Measurements from ENCODE around the gene TAF1B.

The TAF1B gene

GRCh38 chr2:9897846-9898245, 54.6 kb downstream of the TAF1B start:
- Histone ChIP-seq H3K4me1 (ENCODE audit: control insufficient read depth in 5 of 5, insufficient read depth in 5 of 5, low read length in 5 of 5) (peaks cover 0 to 7% (median 6%) of the 10 kb centered on the region in 5 donors), H3K27me3 (ENCODE audit: control insufficient read depth in 5 of 5, insufficient read depth in 4 of 5, low read length in 5 of 5) (no peaks in the 10 kb centered on the region), H3K36me3 (ENCODE audit: control insufficient read depth in 5 of 5, insufficient read depth in 5 of 5, low read length in 5 of 5) (no peaks in the 10 kb centered on the region), H3K4me3 (ENCODE audit: low read depth in 1 of 5, low read length in 5 of 5) (no peak overlapping the region), H3K9ac (ENCODE audit: low read length in 5 of 5) (no peak overlapping the region), H3K27ac (ENCODE audit: low read depth, low read length) (no peak overlapping the region), H3K9me3 (ENCODE audit: control insufficient read depth in 5 of 5, low read length in 5 of 5) (no peaks in the 10 kb centered on the region)

GRCh38 chr2:9905413-9905812, 62.1 kb downstream of the TAF1B start:
- Histone ChIP-seq H3K4me3 (ENCODE audit: low read depth in 1 of 5, low read length in 5 of 5) (no peak overlapping the region), H3K27me3 (ENCODE audit: control insufficient read depth in 5 of 5, insufficient read depth in 4 of 5, low read length in 5 of 5) (no peaks in the 10 kb centered on the region), H3K9ac (ENCODE audit: low read length in 5 of 5) (no peak overlapping the region), H3K9me3 (ENCODE audit: control insufficient read depth in 5 of 5, low read length in 5 of 5) (no peaks in the 10 kb centered on the region), H3K36me3 (ENCODE audit: control insufficient read depth in 5 of 5, insufficient read depth in 5 of 5, low read length in 5 of 5) (peaks cover 3 to 12% (median 4%) of the 10 kb centered on the region in 5 donors), H3K27ac (ENCODE audit: low read depth, low read length) (no peak overlapping the region), H3K4me1 (ENCODE audit: control insufficient read depth in 5 of 5, insufficient read depth in 5 of 5, low read length in 5 of 5) (no peaks in the 10 kb centered on the region)

- H3K27ac ChIP-seq (ENCODE audit: low read depth, low read length) = no peak overlapping the region
- H3K27me3 ChIP-seq (ENCODE audit: control insufficient read depth in 5 of 5, insufficient read depth in 4 of 5, low read length in 5 of 5) = no peaks in the 10 kb centered on the region
- H3K36me3 ChIP-seq (ENCODE audit: control insufficient read depth in 5 of 5, insufficient read depth in 5 of 5, low read length in 5 of 5) = peaks cover 6 to 18% (median 8%) of the 10 kb centered on the region in 5 donors
These were observed 64.1 kb downstream of the TAF1B start for GRCh38 chr2:9907402-9907801.

GRCh38 chr2:9908639-9909038, 65.4 kb downstream of the TAF1B start:
- Histone ChIP-seq H3K27ac (ENCODE audit: low read depth, low read length) (no peak overlapping the region), H3K27me3 (ENCODE audit: control insufficient read depth in 5 of 5, insufficient read depth in 4 of 5, low read length in 5 of 5) (no peaks in the 10 kb centered on the region), H3K4me3 (ENCODE audit: low read depth in 1 of 5, low read length in 5 of 5) (no peak overlapping the region), H3K4me1 (ENCODE audit: control insufficient read depth in 5 of 5, insufficient read depth in 5 of 5, low read length in 5 of 5) (no peaks in the 10 kb centered on the region), H3K36me3 (ENCODE audit: control insufficient read depth in 5 of 5, insufficient read depth in 5 of 5, low read length in 5 of 5) (peaks cover 9 to 30% (median 17%) of the 10 kb centered on the region in 5 donors), H3K9me3 (ENCODE audit: control insufficient read depth in 5 of 5, low read length in 5 of 5) (no peaks in the 10 kb centered on the region), H3K9ac (ENCODE audit: low read length in 5 of 5) (no peak overlapping the region)

More at GRCh38 chr2:9907402-9907801, 64.1 kb downstream of the TAF1B start:
- Histone ChIP-seq H3K9me3 (ENCODE audit: control insufficient read depth in 5 of 5, low read length in 5 of 5) (no peaks in the 10 kb centered on the region), H3K9ac (ENCODE audit: low read length in 5 of 5) (no peak overlapping the region), H3K4me3 (ENCODE audit: low read depth in 1 of 5, low read length in 5 of 5) (no peak overlapping the region), H3K4me1 (ENCODE audit: control insufficient read depth in 5 of 5, insufficient read depth in 5 of 5, low read length in 5 of 5) (no peaks in the 10 kb centered on the region)

- H3K9me3 ChIP-seq (ENCODE audit: control insufficient read depth in 5 of 5, low read length in 5 of 5) = no peaks in the 10 kb centered on the region
- no peak overlapping the region for H3K4me3 ChIP-seq (ENCODE audit: low read depth in 1 of 5, low read length in 5 of 5)
- no peaks in the 10 kb centered on the region for H3K4me1 ChIP-seq (ENCODE audit: control insufficient read depth in 5 of 5, insufficient read depth in 5 of 5, low read length in 5 of 5)
- peaks cover 12 to 32% (median 22%) of the 10 kb centered on the region in 5 donors for H3K36me3 ChIP-seq (ENCODE audit: control insufficient read depth in 5 of 5, insufficient read depth in 5 of 5, low read length in 5 of 5)
- no peaks in the 10 kb centered on the region for H3K27me3 ChIP-seq (ENCODE audit: control insufficient read depth in 5 of 5, insufficient read depth in 4 of 5, low read length in 5 of 5)
- no peak overlapping the region for H3K9ac ChIP-seq (ENCODE audit: low read length in 5 of 5)
- no peak overlapping the region for H3K27ac ChIP-seq (ENCODE audit: low read depth, low read length)
These were observed 65.8 kb downstream of the TAF1B start for GRCh38 chr2:9909106-9909505.

GRCh38 chr2:9910699-9911098, 67.4 kb downstream of the TAF1B start:
- Histone ChIP-seq H3K36me3 (ENCODE audit: control insufficient read depth in 5 of 5, insufficient read depth in 5 of 5, low read length in 5 of 5) (peaks cover 16 to 28% (median 21%) of the 10 kb centered on the region in 5 donors), H3K4me3 (ENCODE audit: low read depth in 1 of 5, low read length in 5 of 5) (no peak overlapping the region), H3K27ac (ENCODE audit: low read depth, low read length) (no peak overlapping the region), H3K27me3 (ENCODE audit: control insufficient read depth in 5 of 5, insufficient read depth in 4 of 5, low read length in 5 of 5) (no peaks in the 10 kb centered on the region), H3K9me3 (ENCODE audit: control insufficient read depth in 5 of 5, low read length in 5 of 5) (no peaks in the 10 kb centered on the region), H3K4me1 (ENCODE audit: control insufficient read depth in 5 of 5, insufficient read depth in 5 of 5, low read length in 5 of 5) (no peaks in the 10 kb centered on the region), H3K9ac (ENCODE audit: low read length in 5 of 5) (no peak overlapping the region)

- Histone ChIP-seq H3K27ac (ENCODE audit: low read depth, low read length) (no peak overlapping the region), H3K4me1 (ENCODE audit: control insufficient read depth in 5 of 5, insufficient read depth in 5 of 5, low read length in 5 of 5) (no peaks in the 10 kb centered on the region), H3K27me3 (ENCODE audit: control insufficient read depth in 5 of 5, insufficient read depth in 4 of 5, low read length in 5 of 5) (no peaks in the 10 kb centered on the region), H3K9me3 (ENCODE audit: control insufficient read depth in 5 of 5, low read length in 5 of 5) (no peaks in the 10 kb centered on the region), H3K36me3 (ENCODE audit: control insufficient read depth in 5 of 5, insufficient read depth in 5 of 5, low read length in 5 of 5) (peaks cover 16 to 28% (median 22%) of the 10 kb centered on the region in 5 donors), H3K9ac (ENCODE audit: low read length in 5 of 5) (no peak overlapping the region), H3K4me3 (ENCODE audit: low read depth in 1 of 5, low read length in 5 of 5) (no peak overlapping the region)
These were observed 69.2 kb downstream of the TAF1B start for GRCh38 chr2:9912468-9912867.

GRCh38 chr2:9914384-9915065, 71.3 kb downstream of the TAF1B start:
- Histone ChIP-seq H3K9me3 (ENCODE audit: control insufficient read depth in 5 of 5, low read length in 5 of 5) (no peaks in the 10 kb centered on the region), H3K27me3 (ENCODE audit: control insufficient read depth in 5 of 5, insufficient read depth in 4 of 5, low read length in 5 of 5) (no peaks in the 10 kb centered on the region), H3K4me1 (ENCODE audit: control insufficient read depth in 5 of 5, insufficient read depth in 5 of 5, low read length in 5 of 5) (peaks cover 0 to 4% (median 0%) of the 10 kb centered on the region in 5 donors), H3K36me3 (ENCODE audit: control insufficient read depth in 5 of 5, insufficient read depth in 5 of 5, low read length in 5 of 5) (peaks cover 16 to 29% (median 25%) of the 10 kb centered on the region in 5 donors), H3K27ac (ENCODE audit: low read depth, low read length) (no peak overlapping the region), H3K9ac (ENCODE audit: low read length in 5 of 5) (no peak overlapping the region), H3K4me3 (ENCODE audit: low read depth in 1 of 5, low read length in 5 of 5) (no peak overlapping the region)

GRCh38 chr2:9918275-9918674, 75.0 kb downstream of the TAF1B start:
- Histone ChIP-seq H3K9ac (ENCODE audit: low read length in 5 of 5) (no peak overlapping the region), H3K9me3 (ENCODE audit: control insufficient read depth in 5 of 5, low read length in 5 of 5) (no peaks in the 10 kb centered on the region), H3K4me1 (ENCODE audit: control insufficient read depth in 5 of 5, insufficient read depth in 5 of 5, low read length in 5 of 5) (peaks cover 0 to 4% (median 0%) of the 10 kb centered on the region in 5 donors), H3K36me3 (ENCODE audit: control insufficient read depth in 5 of 5, insufficient read depth in 5 of 5, low read length in 5 of 5) (peaks cover 19 to 32% (median 29%) of the 10 kb centered on the region in 5 donors), H3K27ac (ENCODE audit: low read depth, low read length) (no peak overlapping the region), H3K27me3 (ENCODE audit: control insufficient read depth in 5 of 5, insufficient read depth in 4 of 5, low read length in 5 of 5) (no peaks in the 10 kb centered on the region), H3K4me3 (ENCODE audit: low read depth in 1 of 5, low read length in 5 of 5) (no peak overlapping the region)

- Histone ChIP-seq H3K4me3 (ENCODE audit: low read depth in 1 of 5, low read length in 5 of 5) (no peak overlapping the region), H3K4me1 (ENCODE audit: control insufficient read depth in 5 of 5, insufficient read depth in 5 of 5, low read length in 5 of 5) (peaks cover 0 to 4% (median 0%) of the 10 kb centered on the region in 5 donors), H3K36me3 (ENCODE audit: control insufficient read depth in 5 of 5, insufficient read depth in 5 of 5, low read length in 5 of 5) (peaks cover 9 to 21% (median 17%) of the 10 kb centered on the region in 5 donors), H3K27ac (ENCODE audit: low read depth, low read length) (no peak overlapping the region), H3K9ac (ENCODE audit: low read length in 5 of 5) (no peak overlapping the region), H3K27me3 (ENCODE audit: control insufficient read depth in 5 of 5, insufficient read depth in 4 of 5, low read length in 5 of 5) (no peaks in the 10 kb centered on the region), H3K9me3 (ENCODE audit: control insufficient read depth in 5 of 5, low read length in 5 of 5) (no peaks in the 10 kb centered on the region)
These were observed 76.2 kb downstream of the TAF1B start for GRCh38 chr2:9919512-9919911.
